GM18505 (cell line): ENCODE results near the gene ACTN4.
"Not testable (repeated sequence)": the region's sequence is repeated elsewhere in the genome, so short reads cannot be mapped to it uniquely, and the experiment has no call there.

ENCODE experiments used
- ATAC-seq: cut with Tn5 transposase; IDR thresholded peaks from one replicate; pipeline ENCODE4 v1.9.1; 2021; ENCODE audit not compliant: unreplicated experiment
- POLR2A ChIP-seq: IDR thresholded peaks from 4 replicates; pipeline ENCODE4 v1.6.1; 2011; ENCODE audit warnings: borderline replicate concordance; ENCODE audit not compliant: insufficient read depth, insufficient read length; ENCODE audit errors: extremely low read depth

ACTN4 gene

GRCh38 chr19:38647368-38647965, at the start of gene ACTN4:
ACTN4 (plus strand) TSS chr19:38647649; CDS start chr19:38647746, 97 bp downstream.
- TF ChIP-seq POLR2A, result peak; percentile 98
- peak; percentile 92 for ATAC-seq

DNA sequence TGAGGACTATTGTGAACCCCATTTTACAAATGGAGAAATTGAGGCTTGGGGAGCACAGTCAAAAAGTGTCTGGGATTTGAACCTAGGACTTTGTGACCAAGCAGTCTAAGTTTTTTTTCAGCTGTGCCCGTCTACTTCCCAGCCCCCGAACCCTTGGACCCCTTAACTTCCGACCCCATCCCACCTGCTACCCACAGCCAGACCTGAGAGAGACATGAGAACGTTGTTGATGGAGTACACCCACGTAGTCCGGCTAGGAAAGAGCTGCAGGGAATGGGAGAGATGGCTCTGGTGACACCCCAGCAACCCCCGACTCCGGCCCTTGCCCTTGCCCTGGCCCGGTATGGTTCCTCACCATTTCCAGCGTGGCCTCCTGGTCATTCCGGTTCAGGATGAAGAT, 47.7 kb upstream of the ACTN4 start:
- ATAC-seq, result no peak
- no peak for TF ChIP-seq POLR2A

GRCh38 chr19:38602856-38603255, 44.6 kb upstream of the ACTN4 start:
- not testable (repeated sequence) for ATAC-seq

GRCh38 chr19:38606131-38606530, 41.3 kb upstream of the ACTN4 start:
- ATAC-seq, result no peak

GRCh38 chr19:38614289-38614688, 33.2 kb upstream of the ACTN4 start:
- no peak for TF ChIP-seq POLR2A
- ATAC-seq, result no peak

More at GRCh38 chr19:38606131-38606530, 41.3 kb upstream of the ACTN4 start:
- TF ChIP-seq POLR2A, result no peak

DNA sequence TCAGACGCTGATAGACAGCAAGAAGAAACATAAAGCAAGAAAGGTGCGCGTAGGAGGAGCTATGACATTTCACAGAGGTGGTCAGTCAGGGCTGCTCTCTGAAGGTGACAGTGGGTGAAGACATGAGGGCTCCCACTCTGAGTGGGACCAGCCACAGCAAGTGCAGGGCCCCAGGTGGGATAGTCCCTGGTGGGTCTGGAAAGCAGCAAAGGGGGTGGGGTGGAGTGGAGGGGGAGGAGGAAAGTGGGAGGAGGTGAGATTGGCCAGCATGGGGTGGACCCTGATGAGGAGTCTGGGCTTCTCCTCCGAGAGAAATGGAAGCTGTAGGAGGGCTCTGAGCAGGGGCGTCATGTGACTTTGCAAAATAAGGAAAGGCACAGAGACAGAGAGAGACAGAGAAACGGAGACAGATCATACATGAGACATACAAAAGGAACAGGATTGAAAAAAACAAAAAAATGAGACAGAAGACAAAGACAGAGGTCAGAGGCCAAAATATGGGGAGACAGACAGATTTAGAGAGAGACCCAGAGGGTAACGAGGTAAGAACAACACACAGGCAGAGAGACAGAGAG, 32.4 kb upstream of the ACTN4 start:
- TF ChIP-seq POLR2A, result no peak

GRCh38 chr19:38616265-38616664, 31.2 kb upstream of the ACTN4 start:
- ATAC-seq, result no peak
- TF ChIP-seq POLR2A, result peak; percentile 36

More for the DNA sequence above, 32.4 kb upstream of the ACTN4 start:
- ATAC-seq, result no peak

DNA sequence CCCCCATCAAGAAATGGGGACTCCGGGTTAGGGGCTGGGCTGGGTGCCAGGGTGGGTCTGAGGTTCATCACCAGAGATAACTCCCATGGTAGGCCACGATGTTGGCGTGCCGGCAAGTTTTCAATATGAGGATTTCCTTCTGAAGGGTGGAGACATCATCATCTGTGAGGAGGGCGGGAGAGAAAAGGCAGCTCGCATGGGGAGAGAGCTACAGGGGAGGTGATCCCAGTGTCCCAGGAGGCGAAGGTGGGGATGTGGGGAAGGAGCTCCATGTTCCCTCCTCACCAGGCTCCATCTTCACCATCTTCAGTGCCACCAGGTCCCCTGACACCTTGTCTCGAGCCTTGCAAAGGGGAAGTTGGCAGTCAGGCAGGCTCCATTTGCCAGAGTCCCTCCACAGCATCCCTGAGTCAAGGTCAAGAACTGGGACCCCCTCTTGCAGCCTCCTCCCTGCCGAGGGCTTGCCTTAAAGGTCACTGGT, 30.1 kb upstream of the ACTN4 start:
- TF ChIP-seq POLR2A, result no peak
- ATAC-seq, result no peak

GRCh38 chr19:38617764-38618589, 29.5 kb upstream of the ACTN4 start, which contains the start of gene MAP4K1:
MAP4K1 (minus strand) TSS chr19:38617953; CDS start chr19:38617895, 58 bp downstream.
- TF ChIP-seq POLR2A, result peak; percentile 78
- peak; percentile 50 for ATAC-seq

DNA sequence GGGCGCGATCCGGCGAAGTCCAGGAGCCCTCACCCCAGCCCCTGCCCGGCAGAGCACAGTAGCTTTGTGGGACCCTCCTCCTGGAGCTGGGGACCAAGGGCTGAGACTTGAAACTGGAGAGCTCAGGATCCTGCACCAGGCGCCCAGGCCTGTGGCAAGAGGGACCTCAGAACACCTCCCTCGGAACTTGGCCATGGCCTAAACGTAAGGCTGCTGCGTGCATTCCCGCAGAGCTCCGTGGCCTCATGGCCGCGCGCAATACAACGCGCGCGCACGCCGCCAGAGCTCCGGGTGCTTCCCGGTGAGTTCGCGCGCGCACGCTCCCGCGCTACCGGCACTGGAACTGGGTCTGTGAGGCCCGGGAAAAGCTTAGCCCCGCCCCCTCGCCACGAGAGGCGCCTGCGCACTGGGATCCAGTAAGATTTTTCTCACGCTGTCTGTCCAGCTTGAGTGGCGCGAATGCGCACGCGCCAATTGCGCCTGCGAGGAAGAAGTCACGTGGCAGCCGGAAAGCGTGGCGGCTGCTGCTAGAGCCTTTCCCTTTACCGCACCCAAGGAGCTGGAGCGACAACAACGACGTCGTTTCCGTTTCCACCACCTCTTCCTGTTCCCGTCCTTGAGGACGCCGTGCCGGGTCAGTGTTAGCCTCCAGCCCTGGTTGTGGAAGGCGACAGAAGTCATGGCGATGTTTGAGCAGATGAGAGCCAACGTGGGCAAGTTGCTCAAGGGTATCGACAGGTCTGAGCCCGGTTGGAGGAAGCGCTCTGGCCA, 28.7 kb upstream of the ACTN4 start, which contains the start of gene EIF3K:
Gene EIF3K (plus strand): TSS at position 599 of the 771 bp plus-strand sequence. CDS start 81 bp downstream, at position 680.
- ATAC-seq, result peak; percentile 50
- peak; percentile 96 for TF ChIP-seq POLR2A

- no peak for ATAC-seq
- TF ChIP-seq POLR2A, result no peak
Measured at GRCh38 chr19:38619361-38620174, 27.9 kb upstream of the ACTN4 start.

GRCh38 chr19:38624822-38625221, 22.6 kb upstream of the ACTN4 start:
- ATAC-seq, result no peak
- TF ChIP-seq POLR2A, result no peak
